Embryonic facial prominence (tissue), 1 donor: ENCODE measurements around the gene NLRP9.

ENCODE experiments used
- DNase-seq: peaks from one replicate; pipeline ENCODE4 v3.0.0-alpha.2; 2016; ENCODE audit errors: extremely low spot score

Gene NLRP9

GRCh38 chr19:55673465-55673864 is 64.7 kb downstream of the NLRP9 start:
- no peak for DNase-seq

- DNase-seq = no peak
Measured at GRCh38 chr19:55672418-55672817, 65.8 kb downstream of the NLRP9 start.

GRCh38 chr19:55671054-55671378 is 67.2 kb downstream of the NLRP9 start:
- no peak for DNase-seq

GRCh38 chr19:55670280-55671053 is 67.7 kb downstream of the NLRP9 start:
- no peak for DNase-seq

- no peak for DNase-seq
Measured at GRCh38 chr19:55669418-55670279, 68.6 kb downstream of the NLRP9 start.

DNA sequence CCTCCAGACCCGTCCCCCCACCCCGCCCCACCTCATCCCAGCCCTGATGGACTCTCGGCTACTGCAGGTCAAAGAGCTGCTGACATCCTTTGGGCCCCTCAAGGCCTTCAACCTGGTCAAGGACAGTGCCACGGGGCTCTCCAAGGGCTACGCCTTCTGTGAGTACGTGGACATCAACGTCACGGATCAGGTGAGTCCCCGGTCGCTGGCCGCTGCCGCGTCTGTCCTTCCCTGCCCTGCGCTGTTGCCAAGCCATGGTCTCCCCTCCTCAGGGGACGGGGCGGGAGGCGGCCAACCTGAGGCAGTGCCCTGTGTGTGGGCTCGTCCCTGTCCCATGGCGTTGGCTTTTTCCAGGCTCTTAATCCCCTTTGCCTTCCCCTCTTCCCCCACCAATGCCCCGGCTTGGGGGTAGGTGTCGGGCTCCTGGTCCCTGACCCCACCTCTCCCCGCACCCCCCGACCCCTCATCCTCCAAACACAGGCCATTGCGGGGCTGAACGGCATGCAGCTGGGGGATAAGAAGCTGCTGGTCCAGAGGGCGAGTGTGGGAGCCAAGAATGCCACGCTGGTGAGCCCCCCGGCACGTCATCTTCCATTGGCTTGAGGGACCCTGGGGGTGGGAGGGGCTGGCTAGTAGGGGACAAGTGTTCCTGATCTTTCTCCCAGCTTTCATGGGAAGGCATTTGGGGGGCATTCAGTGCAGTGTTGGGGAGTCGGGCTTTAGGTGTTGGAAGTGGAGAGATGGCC is 69.4 kb downstream of the NLRP9 start:
- DNase-seq = no peak

- DNase-seq = no peak
Measured at GRCh38 chr19:55667958-55668357, 70.2 kb downstream of the NLRP9 start.

DNA sequence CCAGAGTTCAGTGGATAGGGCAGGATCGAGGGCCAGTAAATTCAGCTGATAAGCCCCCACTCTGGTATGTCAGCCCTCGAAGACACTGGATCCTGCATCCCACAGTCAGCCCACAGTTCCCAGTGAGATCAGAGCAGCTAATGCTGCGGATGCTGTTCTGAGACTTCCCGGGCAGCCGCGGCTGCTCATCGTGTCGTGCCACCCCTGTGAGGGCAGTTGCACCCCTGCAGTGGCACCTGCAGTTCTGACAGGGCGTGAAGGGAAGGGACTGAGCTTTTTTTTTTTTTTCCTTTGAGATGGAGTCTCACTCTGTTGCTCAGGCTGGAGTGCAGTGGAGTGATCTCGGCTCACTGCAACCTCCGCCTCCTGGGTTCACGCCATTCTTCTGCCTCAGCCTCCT is 70.7 kb downstream of the NLRP9 start:
- no peak for DNase-seq

- DNase-seq = no peak
Measured at GRCh38 chr19:55667006-55667381, 71.2 kb downstream of the NLRP9 start.

DNA sequence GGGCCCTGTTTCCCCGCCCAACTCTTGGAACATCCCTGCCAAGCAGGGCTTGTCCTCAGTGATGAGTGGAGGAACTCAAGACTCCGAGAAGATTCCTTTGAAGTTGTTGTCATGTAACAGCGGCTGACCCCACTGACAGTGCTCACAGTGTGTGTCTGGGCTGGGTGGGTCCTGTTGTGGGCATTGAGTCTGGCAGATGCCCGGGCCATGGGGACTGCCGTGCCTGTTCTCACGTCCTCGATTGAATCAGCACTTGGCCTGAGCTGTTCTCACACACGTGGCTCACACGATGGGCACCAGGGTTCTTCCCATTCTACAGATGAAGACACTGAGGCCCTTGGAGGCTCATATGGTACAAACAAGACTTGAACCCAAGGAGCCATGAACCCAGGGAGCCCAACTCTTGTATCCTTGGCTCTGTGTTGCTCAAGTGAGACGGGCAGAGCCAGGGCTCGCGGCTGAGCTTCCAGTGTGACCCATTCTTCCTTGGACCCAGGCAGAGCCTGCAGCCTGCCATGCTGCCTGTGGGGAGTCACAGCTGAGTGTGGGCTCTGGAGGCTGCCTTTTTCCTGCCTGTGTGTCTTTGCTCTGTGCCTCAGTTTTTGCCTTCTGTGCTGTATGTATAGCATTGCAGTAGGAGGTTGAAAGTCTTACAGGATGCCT is 71.7 kb downstream of the NLRP9 start:
- no peak for DNase-seq

DNA sequence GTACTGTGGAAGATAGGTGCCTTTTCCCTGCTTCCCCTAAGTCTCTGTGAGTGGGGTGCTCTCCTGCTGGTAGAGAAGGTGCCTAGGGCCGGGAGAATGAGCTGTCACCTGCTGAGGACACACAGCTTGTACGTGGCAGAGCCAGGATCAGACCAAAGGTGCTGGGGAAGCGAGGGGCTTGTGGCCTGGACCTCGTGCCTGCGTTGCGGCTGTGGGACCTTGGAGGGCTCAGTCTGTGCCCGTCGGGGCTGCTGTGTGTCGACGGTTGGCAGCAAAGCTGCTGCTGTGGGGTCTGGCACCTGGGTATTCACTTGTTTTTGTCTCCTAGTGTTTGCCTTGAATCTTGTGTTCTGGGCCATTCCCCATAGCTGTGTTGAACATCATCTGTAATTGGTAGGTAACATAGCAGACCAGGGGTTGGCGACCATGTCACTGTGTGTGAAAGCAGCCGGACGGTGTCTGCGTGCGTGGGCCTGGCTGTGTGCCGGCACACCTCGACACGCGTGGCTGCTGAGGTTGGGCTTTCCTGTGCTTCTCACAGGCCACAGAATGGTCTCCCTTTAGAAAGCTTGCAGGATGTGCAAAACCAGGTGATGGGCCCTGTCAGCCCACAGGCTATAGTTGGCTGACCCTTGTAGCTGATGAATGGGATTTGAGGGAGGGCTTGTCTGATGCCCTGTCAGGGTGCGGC is 74.2 kb downstream of the NLRP9 start:
- no peak for DNase-seq

DNA sequence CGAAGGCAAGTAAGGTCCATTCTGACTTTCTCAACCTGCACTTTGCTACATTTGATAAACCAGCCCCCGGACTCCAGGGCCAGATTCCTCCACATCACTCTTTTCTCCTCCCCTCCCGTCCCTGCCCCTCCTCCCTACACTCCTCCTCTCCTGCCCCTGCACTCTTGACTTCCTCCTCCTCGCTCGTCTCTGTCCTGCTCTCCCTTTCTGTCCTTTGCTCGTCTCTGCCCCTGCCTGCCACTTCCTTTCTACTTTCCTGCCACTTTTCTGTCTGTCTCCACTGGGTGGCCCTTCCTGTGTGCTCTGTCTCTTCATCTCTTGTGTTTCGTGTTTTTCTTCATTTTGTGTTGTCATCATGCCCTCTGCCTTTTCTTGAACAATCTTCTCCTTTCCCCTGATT is 76.4 kb downstream of the NLRP9 start:
- DNase-seq = no peak

- DNase-seq = no peak
Measured at GRCh38 chr19:55660991-55661390, 77.2 kb downstream of the NLRP9 start.

- DNase-seq = no peak
Measured at GRCh38 chr19:55660404-55660803, 77.8 kb downstream of the NLRP9 start.

- no peak for DNase-seq
Measured at GRCh38 chr19:55659822-55660221, 78.4 kb downstream of the NLRP9 start.

GRCh38 chr19:55658846-55659459 is 79.2 kb downstream of the NLRP9 start:
- no peak for DNase-seq
